NB4 (cell line): Measurements from ENCODE around the gene SRSF4.
A peak's percentile ranks its signal among the peaks of the same experiment; 100 is the strongest.

Source experiments
- DNase-seq: peaks from one replicate; pipeline ENCODE4 v3.0.0; 2010; ENCODE audit warnings: low read depth
- H3K4me3 ChIP-seq: one replicate; pipeline ENCODE4 v1.5.1; 2011; ENCODE audit warnings: mild to moderate bottlenecking, low read depth, low read length, moderate library complexity
- CTCF ChIP-seq: IDR thresholded peaks from one replicate; pipeline ENCODE4 v1.5.1; 2012; ENCODE audit warnings: low read depth, low read length
- MAX ChIP-seq: IDR thresholded peaks from 2 replicates; pipeline ENCODE4 v1.6.1; 2011; ENCODE audit warnings: low read depth, low read length
- MYC ChIP-seq: IDR thresholded peaks from 2 replicates; pipeline ENCODE4 v1.6.1; 2011; ENCODE audit warnings: low read depth, low read length
- POLR2A ChIP-seq: IDR thresholded peaks from 2 replicates; pipeline ENCODE4 v1.6.1; 2011; ENCODE audit warnings: mild to moderate bottlenecking; ENCODE audit not compliant: insufficient read length; ENCODE audit errors: extremely low read depth

SRSF4 gene

GRCh38 chr1:29121936-29122681 is 59.6 kb downstream of the SRSF4 start:
- no peak for DNase-seq
- TF ChIP-seq POLR2A (no peak), CTCF (no peak), MAX (no peak)
- H3K4me3 ChIP-seq, result no peak overlapping the region

- no peak overlapping the region for H3K4me3 ChIP-seq
- no peak for DNase-seq
- TF ChIP-seq POLR2A, result no peak
- TF ChIP-seq MAX, result no peak
- no peak for TF ChIP-seq CTCF
- no peak for TF ChIP-seq MYC
Measured at GRCh38 chr1:29121516-29121935, 60.2 kb downstream of the SRSF4 start.

GRCh38 chr1:29120947-29121485 is 60.7 kb downstream of the SRSF4 start:
- H3K4me3 ChIP-seq, result no peak overlapping the region
- TF ChIP-seq MYC, result no peak
- TF ChIP-seq CTCF, result peak; percentile 59
- peak; percentile 53 for DNase-seq

GRCh38 chr1:29120367-29120766 is 61.3 kb downstream of the SRSF4 start:
- TF ChIP-seq CTCF (no peak), MAX (no peak), POLR2A (no peak), MYC (no peak)
- DNase-seq, result no peak
- no peak overlapping the region for H3K4me3 ChIP-seq

- TF ChIP-seq MAX (no peak), CTCF (no peak), MYC (no peak), POLR2A (no peak)
- no peak overlapping the region for H3K4me3 ChIP-seq
- no peak for DNase-seq
Measured at GRCh38 chr1:29119121-29119929, 62.4 kb downstream of the SRSF4 start.
